ENCODE results near the gene SLC43A1.

The SLC43A1 gene

GRCh38 chr11:57527056-57527631 is 11.6 kb upstream of the SLC43A1 start:
- peak; percentile 54 for DNase-seq

GRCh38 chr11:57523419-57523818 is 7.9 kb upstream of the SLC43A1 start:
- DNase-seq, result no peak

- no peak for DNase-seq
Observed at GRCh38 chr11:57521116-57521515, 5.6 kb upstream of the SLC43A1 start.

- no peak for DNase-seq
Observed at GRCh38 chr11:57516061-57516443, 550 bp upstream of the SLC43A1 start.

- DNase-seq, result no peak
Observed at GRCh38 chr11:57514538-57515331, 767 bp downstream of the SLC43A1 start.

GRCh38 chr11:57513911-57514537 is 1.5 kb downstream of the SLC43A1 start:
- no peak for DNase-seq

- no peak for DNase-seq
Observed at GRCh38 chr11:57513452-57513795, 2.1 kb downstream of the SLC43A1 start.

- DNase-seq, result no peak
Observed at GRCh38 chr11:57512646-57513451, 2.7 kb downstream of the SLC43A1 start.

- no peak for DNase-seq
Observed at GRCh38 chr11:57511741-57512430, 3.6 kb downstream of the SLC43A1 start.

- DNase-seq, result no peak
Observed at GRCh38 chr11:57508341-57509170, 6.9 kb downstream of the SLC43A1 start.

- no peak for DNase-seq
Observed at GRCh38 chr11:57506522-57506921, 9.0 kb downstream of the SLC43A1 start.

- no peak for DNase-seq
Observed at GRCh38 chr11:57504511-57504910, 11.0 kb downstream of the SLC43A1 start.

GRCh38 chr11:57502870-57503269 is 12.6 kb downstream of the SLC43A1 start:
- DNase-seq, result no peak

- DNase-seq, result no peak
Observed at GRCh38 chr11:57502376-57502775, 13.1 kb downstream of the SLC43A1 start.

- no peak for DNase-seq
Observed at GRCh38 chr11:57501953-57502352, 13.5 kb downstream of the SLC43A1 start.

GRCh38 chr11:57500926-57501325 is 14.6 kb downstream of the SLC43A1 start:
- DNase-seq, result no peak

GRCh38 chr11:57500515-57500914 is 15.0 kb downstream of the SLC43A1 start:
- no peak for DNase-seq

GRCh38 chr11:57499983-57500461 is 15.5 kb downstream of the SLC43A1 start:
- no peak for DNase-seq

- peak; percentile 86 for DNase-seq
Observed at GRCh38 chr11:57499413-57499982, 16.0 kb downstream of the SLC43A1 start.

- no peak for DNase-seq
Observed at GRCh38 chr11:57498540-57498939, 17.0 kb downstream of the SLC43A1 start.
